Measurements from ENCODE around the gene LIF.
"Not testable (repeated sequence)": the region's sequence is repeated elsewhere in the genome, so short reads cannot be mapped to it uniquely, and the experiment has no call there.

LIF gene

GRCh38 chr22:30224161-30224857 lies 22.2 kb downstream of the LIF start:
- DNase-seq (ENCODE audit: low read depth), result no peak

DNA sequence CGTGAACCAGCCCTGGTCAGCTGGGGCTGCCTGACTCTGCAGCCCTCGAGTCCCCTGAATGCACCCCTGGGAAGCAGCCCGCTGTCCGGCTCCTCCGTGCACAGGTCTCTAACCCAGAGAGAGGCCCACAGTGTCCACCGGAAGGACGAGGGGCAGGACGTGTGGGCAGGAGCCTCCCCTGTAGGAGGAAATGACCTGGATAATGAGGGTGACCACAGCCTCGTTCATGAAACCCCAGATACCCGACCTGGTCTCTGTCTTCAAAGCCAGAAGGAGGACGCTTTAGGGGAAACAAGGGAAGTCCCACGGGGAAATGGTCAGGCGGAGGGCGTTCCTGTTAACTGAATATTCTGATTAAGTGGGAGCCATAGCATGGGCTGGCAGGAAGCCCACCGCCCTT lies 23.3 kb downstream of the LIF start:
- DNase-seq (ENCODE audit: low read depth), result no peak

DNA sequence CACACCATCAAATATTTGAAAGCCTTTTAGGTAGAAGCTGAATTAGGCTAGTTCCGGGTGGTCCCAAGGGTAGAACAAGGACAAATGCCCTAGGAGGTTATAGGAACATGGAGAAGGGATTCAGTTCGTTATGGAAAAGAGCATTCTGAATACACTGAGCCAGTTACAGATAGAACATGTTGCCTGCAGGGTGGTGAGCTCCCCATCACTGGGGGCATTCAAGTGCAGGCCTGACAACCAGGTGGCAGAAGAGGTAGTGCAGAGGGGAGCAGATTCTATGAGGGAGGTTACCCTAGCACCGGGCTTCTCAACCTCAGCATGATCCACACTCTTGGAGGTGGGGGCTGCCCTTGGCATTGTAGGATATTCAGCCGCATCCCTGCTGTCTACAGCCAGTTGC lies 24.2 kb downstream of the LIF start:
- DNase-seq (ENCODE audit: low read depth), result no peak

- DNase-seq (ENCODE audit: low read depth), result no peak
These were observed 25.2 kb downstream of the LIF start for GRCh38 chr22:30221121-30221992.

DNA sequence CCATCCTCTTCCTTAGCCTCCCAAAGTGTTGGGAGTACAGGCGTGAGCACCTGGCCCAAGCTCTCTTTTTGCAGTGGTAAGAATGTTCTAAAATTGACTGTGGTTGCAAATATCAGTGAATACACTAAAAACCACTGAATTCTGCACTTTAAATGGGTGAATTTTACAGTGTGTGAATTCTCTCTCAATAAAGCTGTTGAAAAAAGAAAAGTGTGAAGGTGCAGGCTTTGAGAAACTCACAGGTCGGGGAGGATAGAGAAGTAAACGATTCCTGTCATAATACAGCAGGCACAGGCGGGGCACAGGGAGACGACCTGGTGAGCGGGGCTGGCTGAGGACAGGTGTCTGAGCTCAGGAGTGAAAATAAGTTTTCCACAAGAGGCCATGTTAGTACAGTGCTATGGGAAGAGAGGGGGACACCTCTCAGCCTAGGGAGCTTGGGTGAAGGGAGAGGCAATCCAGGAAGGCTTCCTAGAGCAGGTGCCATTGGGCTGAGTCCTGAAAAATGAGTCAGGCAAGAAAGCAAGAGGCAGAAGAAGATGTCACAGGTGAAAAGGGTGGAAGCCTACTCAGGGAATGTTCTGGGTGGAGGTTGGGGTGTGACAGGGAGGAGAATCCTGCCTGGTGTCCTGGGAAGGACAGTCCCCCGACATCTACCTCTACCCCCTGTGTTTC lies 26.1 kb downstream of the LIF start:
- DNase-seq (ENCODE audit: low read depth), result no peak

DNA sequence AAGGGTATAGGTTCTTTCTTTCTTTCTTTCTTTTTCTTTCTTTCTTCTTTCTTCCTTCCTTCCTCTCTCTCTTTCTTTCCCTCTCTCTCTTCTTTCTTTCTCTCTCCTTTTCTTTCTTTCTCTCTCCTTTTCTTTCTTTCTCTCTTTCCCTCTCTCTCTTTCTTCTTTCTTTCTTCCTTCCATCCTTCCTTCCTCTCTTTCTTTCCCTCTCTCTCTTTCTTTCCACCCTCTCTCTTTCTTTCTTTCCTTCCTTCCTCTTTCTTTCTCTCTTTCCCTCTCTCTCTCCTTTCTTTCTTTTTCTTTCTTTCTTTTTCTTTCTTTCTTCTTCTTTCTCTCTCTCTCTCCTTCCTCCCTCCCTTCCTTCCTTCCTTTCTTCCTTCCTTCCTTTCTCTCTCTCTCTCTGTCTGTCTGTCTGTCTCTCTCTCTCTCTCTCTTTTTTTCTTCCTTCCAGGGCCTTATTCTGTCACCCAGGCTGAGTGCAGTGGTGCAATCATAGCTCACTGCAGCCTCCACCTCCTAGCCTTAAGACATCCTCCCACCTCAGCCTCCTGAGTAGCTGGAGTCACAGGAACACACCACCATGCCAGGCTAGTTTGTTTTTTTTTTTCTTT lies 26.8 kb downstream of the LIF start:
- no peak for DNase-seq (ENCODE audit: low read depth)

GRCh38 chr22:30219049-30219654 lies 27.4 kb downstream of the LIF start:
- DNase-seq (ENCODE audit: low read depth), result no peak

DNA sequence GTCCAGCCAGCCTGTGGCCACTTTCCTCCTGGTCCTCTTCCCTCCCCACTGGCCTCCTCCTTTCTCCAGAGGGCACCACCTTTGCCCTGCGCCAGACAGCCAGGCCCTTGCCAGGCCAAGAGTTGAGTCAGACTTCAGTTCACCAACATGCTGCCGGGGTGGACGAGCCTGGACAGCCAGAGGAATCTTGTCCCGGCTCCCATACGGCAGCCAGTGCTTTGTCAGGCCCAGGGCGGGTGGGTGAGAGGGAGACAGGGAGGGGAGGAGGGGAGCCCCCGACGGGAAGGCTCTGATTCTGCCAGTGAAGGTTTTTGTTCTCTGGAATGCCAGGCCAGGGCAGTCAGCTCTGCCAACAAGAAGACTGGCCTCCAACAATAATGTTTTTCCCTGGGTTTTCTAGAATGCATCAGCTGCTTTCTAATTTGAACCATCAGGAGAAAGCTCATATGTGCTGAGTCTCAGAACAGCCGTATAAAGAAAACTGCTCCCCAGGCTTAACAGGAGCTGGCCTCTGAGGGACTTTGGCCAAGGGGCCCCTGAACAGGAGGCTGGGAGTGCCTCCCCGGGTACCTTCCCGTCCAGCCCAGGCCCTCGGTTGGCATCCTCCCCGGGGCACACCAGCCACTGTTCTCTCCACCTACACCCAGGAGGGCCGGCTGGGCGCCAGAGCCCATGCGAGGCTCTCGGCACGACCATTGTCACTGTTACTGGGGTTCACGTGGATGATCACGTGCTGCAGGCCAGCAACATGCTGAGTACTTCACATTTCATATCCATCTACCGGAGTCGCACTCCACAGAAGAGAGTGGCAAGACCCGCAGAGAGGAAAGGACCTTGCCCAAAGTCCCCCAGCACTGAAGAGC lies 28.6 kb downstream of the LIF start:
- DNase-seq (ENCODE audit: low read depth), result no peak

GRCh38 chr22:30216710-30217109 lies 29.8 kb downstream of the LIF start:
- no peak for DNase-seq (ENCODE audit: low read depth)

- not testable (repeated sequence) for DNase-seq (ENCODE audit: low read depth)
These were observed 30.3 kb downstream of the LIF start for GRCh38 chr22:30216272-30216671.

DNA sequence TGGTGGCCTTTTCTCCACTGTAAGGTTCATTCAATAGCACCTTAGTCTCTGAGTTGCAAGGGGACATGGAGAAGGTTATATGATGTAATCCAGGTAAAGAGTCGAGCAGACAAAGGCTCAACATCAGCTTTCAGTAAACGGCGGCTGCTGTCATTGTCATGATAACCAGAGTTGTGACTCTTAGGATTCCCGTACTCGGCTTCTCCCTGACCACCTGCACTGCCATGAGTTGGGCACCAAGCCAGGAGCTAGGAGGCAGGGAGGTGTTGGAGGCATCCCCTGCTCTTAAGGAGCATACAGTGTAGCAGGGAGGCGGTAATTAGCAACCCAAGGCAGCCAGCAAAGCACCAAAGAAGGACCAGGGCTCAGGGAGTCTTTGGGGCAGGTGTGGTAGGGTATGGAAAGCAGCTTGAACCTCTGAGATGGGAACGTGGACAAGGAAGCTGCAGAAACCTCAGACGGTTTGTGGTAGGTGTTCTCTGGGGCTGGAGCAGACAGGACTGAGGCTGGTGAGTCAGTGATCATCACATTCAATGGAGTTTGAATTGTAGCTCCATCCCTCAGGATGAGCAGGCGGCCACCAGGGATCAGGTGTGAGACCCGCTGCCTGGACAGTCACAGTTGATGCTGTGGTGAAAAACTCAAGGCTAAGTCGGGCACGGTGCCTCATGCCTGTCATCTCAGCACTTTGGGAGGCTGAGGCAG lies 31.7 kb downstream of the LIF start:
- DNase-seq (ENCODE audit: low read depth), result no peak

DNA sequence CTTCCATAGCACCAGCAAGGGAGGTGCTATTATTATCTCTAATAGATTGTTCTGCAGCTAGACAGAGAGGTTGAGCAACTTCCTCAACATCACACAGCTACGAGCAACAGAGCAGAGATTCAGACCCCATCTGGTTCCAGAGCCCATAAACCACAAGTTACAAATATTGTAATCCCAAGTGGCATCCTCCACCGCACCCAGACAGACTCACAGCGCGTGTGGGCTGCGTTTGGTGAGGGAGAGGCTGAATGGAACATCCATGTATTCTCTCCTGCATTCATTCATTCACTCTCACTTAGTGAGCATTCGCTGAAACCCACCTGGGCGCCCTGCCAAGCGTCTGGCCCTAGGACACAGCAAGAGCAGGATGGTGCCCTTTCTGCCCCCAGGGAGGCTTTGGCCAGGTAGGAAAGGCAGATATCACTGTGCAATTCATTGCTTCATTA lies 33.5 kb downstream of the LIF start:
- DNase-seq (ENCODE audit: low read depth), result peak; percentile 94

- DNase-seq (ENCODE audit: low read depth), result peak; percentile 98
These were observed 34.1 kb downstream of the LIF start for GRCh38 chr22:30212363-30212995.

GRCh38 chr22:30211124-30211820 lies 35.3 kb downstream of the LIF start:
- no peak for DNase-seq (ENCODE audit: low read depth)

DNA sequence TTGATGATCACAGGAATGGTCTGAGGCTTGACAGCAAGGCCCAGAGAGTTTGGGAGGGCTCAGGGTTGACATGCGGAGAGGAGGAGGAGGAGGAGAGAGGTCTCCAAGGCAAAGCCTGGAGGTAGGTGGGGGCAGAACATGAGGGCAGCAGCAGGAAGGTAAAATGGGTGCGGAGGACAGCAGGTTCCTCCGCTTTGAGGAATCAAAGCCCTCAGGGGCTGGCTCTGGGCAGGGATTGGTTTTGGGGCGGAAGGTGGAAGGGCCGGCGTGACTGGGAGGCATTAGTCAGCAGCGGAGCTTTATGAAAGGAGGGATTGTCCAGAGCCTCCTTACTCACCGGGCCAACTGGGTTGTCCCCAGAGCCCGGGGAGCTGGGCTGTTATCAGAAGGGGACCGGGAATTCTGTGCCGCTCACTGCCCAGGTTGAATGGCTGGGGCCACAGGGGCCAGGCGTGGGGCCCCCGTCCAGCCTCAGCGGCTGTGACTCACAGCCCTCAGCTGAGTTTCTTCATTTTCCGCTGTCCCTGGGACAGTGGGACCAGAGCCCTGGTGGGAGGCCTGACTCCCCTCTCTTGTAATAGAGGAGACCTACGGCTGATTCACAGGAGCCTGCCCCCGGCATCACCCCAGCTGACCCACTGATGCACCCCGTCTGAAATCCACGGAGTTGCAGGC lies 36.2 kb downstream of the LIF start:
- DNase-seq (ENCODE audit: low read depth), result peak; percentile 85

GRCh38 chr22:30209642-30210041 lies 36.9 kb downstream of the LIF start:
- DNase-seq (ENCODE audit: low read depth), result no peak

- DNase-seq (ENCODE audit: low read depth), result peak; percentile 87
These were observed 37.6 kb downstream of the LIF start for GRCh38 chr22:30208631-30209603.
